ENCODE data around the gene FUT8. TPM values are rescaled to one million over a fixed set of nuclear protein-coding genes. Genes with fewer than 3 reads are reported as not detected.

FUT8 gene
- total and polyA plus RNA-seq, 7 donors = 3.2 to 8.6 (median 5.5) TPM

DNA sequence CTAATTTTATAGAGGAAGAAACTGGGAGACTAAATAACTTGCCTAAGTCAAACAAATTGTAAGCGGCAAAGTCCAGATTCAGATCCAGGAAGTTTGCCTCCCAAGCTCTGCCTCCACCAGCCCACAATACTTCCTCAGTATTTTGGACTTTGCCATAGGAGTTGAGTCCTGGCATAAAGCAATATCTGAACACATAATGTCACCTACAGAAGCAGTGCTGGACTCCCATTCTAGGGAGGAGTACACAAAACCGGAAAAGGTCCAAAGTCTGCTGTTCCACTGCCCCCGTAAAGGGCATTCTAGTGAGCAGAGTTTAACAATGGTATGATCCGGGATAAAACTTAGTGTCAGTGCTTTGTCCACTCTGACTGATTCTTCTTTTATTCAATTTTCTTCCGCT, 340.5 kb downstream of the FUT8 start:
- Histone ChIP-seq H3K4me3 (no peak overlapping the region), H3K36me3 (ENCODE audit: insufficient read depth in 1 of 2, low read depth in 1 of 2) (no peaks in the 10 kb centered on the region), H3K4me1 (no peaks in the 10 kb centered on the region), H3K9me3 (no peaks in the 10 kb centered on the region), H3K27ac (no peak overlapping the region), H3K27me3 (ENCODE audit: insufficient read depth in 3 of 3, low read length in 2 of 3) (no peaks in the 10 kb centered on the region)
- TF ChIP-seq, protein P1, sequence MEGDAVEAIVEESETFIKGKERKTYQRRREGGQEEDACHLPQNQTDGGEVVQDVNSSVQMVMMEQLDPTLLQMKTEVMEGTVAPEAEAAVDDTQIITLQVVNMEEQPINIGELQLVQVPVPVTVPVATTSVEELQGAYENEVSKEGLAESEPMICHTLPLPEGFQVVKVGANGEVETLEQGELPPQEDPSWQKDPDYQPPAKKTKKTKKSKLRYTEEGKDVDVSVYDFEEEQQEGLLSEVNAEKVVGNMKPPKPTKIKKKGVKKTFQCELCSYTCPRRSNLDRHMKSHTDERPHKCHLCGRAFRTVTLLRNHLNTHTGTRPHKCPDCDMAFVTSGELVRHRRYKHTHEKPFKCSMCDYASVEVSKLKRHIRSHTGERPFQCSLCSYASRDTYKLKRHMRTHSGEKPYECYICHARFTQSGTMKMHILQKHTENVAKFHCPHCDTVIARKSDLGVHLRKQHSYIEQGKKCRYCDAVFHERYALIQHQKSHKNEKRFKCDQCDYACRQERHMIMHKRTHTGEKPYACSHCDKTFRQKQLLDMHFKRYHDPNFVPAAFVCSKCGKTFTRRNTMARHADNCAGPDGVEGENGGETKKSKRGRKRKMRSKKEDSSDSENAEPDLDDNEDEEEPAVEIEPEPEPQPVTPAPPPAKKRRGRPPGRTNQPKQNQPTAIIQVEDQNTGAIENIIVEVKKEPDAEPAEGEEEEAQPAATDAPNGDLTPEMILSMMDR (IDR thresholded peaks at IDR 0.05) = no peak
- intact Hi-C loops (cut with DNase I) = no loop called here
- no peak for ATAC-seq
- no peak for DNase-seq
- 94 to 97% (median 95%) methylated on average over 5 of the region's 5 CpGs for WGBS, 3 donors

DNA sequence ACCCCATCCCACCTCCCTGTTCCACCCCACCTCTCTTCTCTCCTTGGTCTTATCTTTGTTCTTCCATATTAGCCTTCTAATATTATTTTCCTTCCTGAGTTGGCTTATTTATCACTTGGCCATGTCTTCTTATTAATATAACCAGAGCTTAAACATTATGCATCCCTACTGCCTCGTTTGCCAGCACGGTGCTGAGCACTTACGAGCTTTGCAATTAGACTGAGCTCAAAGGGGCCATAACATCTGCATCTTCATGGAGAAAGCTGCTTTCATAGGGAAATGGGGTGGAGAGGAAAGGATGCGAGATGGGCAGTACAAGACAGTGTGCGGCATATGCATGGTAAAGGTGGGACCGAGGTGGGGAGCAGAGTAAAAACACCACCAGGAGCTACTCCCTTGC, 342.8 kb downstream of the FUT8 start:
- H3K36me3 ChIP-seq (ENCODE audit: insufficient read depth in 1 of 2, low read depth in 1 of 2) = no peaks in the 10 kb centered on the region
- no peaks in the 10 kb centered on the region for H3K9me3 ChIP-seq
- intact Hi-C loops (cut with DNase I) = no loop called here
- H3K27ac ChIP-seq = no peak overlapping the region
- DNase-seq (no peak), ATAC-seq (no peak)
- H3K4me3 ChIP-seq = no peak overlapping the region
- WGBS, 3 donors = 87 to 89% (median 87%) methylated on average over 6 of the region's 6 CpGs
- no peaks in the 10 kb centered on the region for H3K27me3 ChIP-seq (ENCODE audit: insufficient read depth in 3 of 3, low read length in 2 of 3)
- TF ChIP-seq, protein P1 (IDR thresholded peaks at IDR 0.05) = no peak
- no peaks in the 10 kb centered on the region for H3K4me1 ChIP-seq

DNA sequence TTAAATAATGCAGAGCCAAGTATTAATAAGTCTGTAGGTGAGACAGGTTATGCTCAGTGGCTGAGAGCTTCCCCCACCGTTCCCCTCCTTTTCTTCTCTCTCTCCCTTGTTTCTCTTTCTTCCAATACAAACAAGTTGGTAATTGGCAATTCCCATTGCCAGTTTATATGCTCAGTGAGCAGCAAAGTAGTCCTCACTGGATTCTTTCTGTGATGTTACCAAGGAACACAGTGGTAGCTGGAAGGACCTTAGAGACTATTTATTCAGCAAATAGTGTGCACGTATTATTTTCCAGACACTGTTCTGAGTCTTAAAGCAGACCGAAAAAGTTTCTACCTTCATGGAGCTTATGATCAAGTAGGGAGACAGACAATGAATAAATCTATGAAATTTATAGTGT, 344.4 kb downstream of the FUT8 start:
- no peaks in the 10 kb centered on the region for H3K4me1 ChIP-seq
- WGBS, 3 donors = 81 to 94% (median 88%) methylated on average over 3 of the region's 3 CpGs
- H3K36me3 ChIP-seq (ENCODE audit: insufficient read depth in 1 of 2, low read depth in 1 of 2) = no peaks in the 10 kb centered on the region
- H3K9me3 ChIP-seq = no peaks in the 10 kb centered on the region
- H3K27ac ChIP-seq = no peak overlapping the region
- no peaks in the 10 kb centered on the region for H3K27me3 ChIP-seq (ENCODE audit: insufficient read depth in 3 of 3, low read length in 2 of 3)
- TF ChIP-seq, protein P1 (IDR thresholded peaks at IDR 0.05) = no peak
- ATAC-seq = no peak
- intact Hi-C loops (cut with DNase I) = no loop called here
- DNase-seq = no peak
- H3K4me3 ChIP-seq = no peak overlapping the region

DNA sequence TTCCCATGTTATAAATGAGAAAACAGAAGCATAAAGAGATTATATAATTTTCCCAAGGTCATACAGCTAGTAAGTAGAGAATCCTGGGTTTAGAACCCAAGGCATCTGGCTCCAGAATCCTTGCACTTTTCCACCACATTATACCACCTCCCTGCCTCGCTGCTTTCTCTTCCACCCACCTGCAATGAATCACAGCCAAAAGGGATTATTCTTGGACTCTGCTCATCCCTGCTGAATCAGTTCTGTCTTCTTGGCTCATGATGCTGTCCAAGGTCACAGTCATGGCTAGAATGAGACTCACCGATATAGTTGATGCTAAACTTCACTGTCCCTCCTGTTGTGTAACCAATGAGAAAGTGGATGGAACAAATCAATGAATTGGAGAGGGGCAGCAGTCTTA, 356.6 kb downstream of the FUT8 start:
- Histone ChIP-seq H3K36me3 (ENCODE audit: insufficient read depth in 1 of 2, low read depth in 1 of 2) (no peaks in the 10 kb centered on the region), H3K4me3 (no peak overlapping the region), H3K27me3 (ENCODE audit: insufficient read depth in 3 of 3, low read length in 2 of 3) (no peaks in the 10 kb centered on the region), H3K9me3 (no peaks in the 10 kb centered on the region), H3K4me1 (no peaks in the 10 kb centered on the region), H3K27ac (no peak overlapping the region)
- TF ChIP-seq, protein P1 (IDR thresholded peaks at IDR 0.05) = no peak
- 31 to 40% (median 35%) methylated on average over 2 of the region's 2 CpGs for WGBS, 3 donors
- intact Hi-C loops (cut with DNase I) = no loop called here
- no peak for ATAC-seq
- DNase-seq = no peak

DNA sequence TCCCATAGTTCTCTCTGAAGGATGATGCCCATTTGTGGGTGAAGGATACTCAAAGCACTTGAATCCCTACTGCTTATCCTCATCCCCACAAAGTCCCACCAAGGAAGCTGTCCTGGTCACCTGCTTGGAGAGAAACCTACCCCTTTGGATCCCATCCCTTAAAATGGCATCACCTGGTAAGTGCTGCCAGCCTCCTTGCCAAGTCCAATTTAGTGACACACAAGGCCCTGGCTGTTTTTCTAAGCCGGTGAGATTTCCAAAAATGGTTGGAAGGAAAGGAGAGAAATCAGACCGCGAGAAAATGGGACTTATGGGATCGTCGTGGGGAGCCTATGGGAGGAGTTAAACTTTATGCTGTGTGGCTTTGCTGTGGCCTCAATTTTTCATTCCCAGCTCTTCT, 358.2 kb downstream of the FUT8 start:
- Histone ChIP-seq H3K4me3 (no peak overlapping the region), H3K27ac (no peak overlapping the region), H3K4me1 (no peaks in the 10 kb centered on the region), H3K27me3 (ENCODE audit: insufficient read depth in 3 of 3, low read length in 2 of 3) (peaks cover 0 to 3% (median 0%) of the 10 kb centered on the region in 3 donors), H3K36me3 (ENCODE audit: insufficient read depth in 1 of 2, low read depth in 1 of 2) (no peaks in the 10 kb centered on the region), H3K9me3 (no peaks in the 10 kb centered on the region)
- no peak for DNase-seq
- 61 to 78% (median 64%) methylated on average over 5 of the region's 5 CpGs for WGBS, 3 donors
- TF ChIP-seq, protein P1 (IDR thresholded peaks at IDR 0.05) = no peak
- ATAC-seq = no peak
- intact Hi-C loops (cut with DNase I) = no loop called here
